ENCODE data around the gene LYSMD2. TPM values are rescaled to one million over a fixed set of nuclear protein-coding genes. Genes with fewer than 3 reads are reported as not detected.

The LYSMD2 gene
- total RNA-seq, 1 experiment from 2014 or later, result 6.0 TPM

DNA sequence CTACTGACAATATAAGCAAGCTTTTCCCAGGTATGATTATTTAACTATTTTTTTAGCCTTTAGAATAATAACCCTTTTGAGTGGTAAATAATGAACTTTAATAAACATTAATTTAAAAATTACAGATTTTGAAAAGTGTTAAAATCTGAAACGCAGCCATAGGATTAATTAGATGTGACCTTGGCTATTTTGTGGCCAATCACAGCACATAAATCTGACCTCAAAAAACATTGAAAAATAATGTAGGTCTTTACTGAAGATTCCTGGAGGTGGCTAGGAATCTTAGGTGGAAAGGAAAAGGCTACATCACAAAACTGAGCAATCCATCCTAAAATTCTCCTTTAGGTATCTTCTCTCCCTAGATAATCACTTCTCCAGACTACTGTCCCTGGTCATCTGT, 38.1 kb downstream of the LYSMD2 start:
- Histone ChIP-seq H3K36me3 (ENCODE audit: low read depth, low read length) (no peaks in the 10 kb centered on the region), H3K9me3 (ENCODE audit: low read length) (no peaks in the 10 kb centered on the region), H3K9ac (ENCODE audit: low read length) (no peak overlapping the region), H3K79me2 (ENCODE audit: low read length) (no peaks in the 10 kb centered on the region), H3K9me2 (replicated peaks; ENCODE audit: low read length) (no peaks in the 10 kb centered on the region), H3K4me3 (ENCODE audit: low read length) (no peak overlapping the region), H4K20me1 (ENCODE audit: low read length) (no peaks in the 10 kb centered on the region), H3K4me2 (ENCODE audit: low read length) (no peak overlapping the region), H3K4me1 (ENCODE audit: insufficient read depth, low read length) (no peaks in the 10 kb centered on the region), H3K27ac (ENCODE audit: low read length) (no peak overlapping the region), H3F3A (ENCODE audit: low read length, unreplicated experiment) (no peaks in the 10 kb centered on the region), H2AFZ (ENCODE audit: low read length) (no peak overlapping the region), H3K27me3 (ENCODE audit: low read length) (peaks cover 25% of the 10 kb centered on the region)
- no TSS peak for BruUV-seq (replicated peaks)
- POLR2A ChIA-PET (ENCODE audit: unreplicated experiment), result no interaction called here
- ATAC-seq (no peak), DNase-seq (no peak)
- CTCF ChIA-PET, result no interaction called here
- TF ChIP-seq EZH2phosphoT487 (IDR thresholded peaks at IDR 0.05; ENCODE audit: borderline replicate concordance, low read length) (no peak), EZH2 (IDR thresholded peaks at IDR 0.05; ENCODE audit: low read length, unreplicated experiment) (no peak)
- TF ChIP-seq, protein P1, sequence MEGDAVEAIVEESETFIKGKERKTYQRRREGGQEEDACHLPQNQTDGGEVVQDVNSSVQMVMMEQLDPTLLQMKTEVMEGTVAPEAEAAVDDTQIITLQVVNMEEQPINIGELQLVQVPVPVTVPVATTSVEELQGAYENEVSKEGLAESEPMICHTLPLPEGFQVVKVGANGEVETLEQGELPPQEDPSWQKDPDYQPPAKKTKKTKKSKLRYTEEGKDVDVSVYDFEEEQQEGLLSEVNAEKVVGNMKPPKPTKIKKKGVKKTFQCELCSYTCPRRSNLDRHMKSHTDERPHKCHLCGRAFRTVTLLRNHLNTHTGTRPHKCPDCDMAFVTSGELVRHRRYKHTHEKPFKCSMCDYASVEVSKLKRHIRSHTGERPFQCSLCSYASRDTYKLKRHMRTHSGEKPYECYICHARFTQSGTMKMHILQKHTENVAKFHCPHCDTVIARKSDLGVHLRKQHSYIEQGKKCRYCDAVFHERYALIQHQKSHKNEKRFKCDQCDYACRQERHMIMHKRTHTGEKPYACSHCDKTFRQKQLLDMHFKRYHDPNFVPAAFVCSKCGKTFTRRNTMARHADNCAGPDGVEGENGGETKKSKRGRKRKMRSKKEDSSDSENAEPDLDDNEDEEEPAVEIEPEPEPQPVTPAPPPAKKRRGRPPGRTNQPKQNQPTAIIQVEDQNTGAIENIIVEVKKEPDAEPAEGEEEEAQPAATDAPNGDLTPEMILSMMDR (conservative IDR thresholded peaks at IDR 0.05; ENCODE audit: low read depth, low read length), result no peak
- intact Hi-C loops (cut with micrococcal nuclease), result no loop called here

DNA sequence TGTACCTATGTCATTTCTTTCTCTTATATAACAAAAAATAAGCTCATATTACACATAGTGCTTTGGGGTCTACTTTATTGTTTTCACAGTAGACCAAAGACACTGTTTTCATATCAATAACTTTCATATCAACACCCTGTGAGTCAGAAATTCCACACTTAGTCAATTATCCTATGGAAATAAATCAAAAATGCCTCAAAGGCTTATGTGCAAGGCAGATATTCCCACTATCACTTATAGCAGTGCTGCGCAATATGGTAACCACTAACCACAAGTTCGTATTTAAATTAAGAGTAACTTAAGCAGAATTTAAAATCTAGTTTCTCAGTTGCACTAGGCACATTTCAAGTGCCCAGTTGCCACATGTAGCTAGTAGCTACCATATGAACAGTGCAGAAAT, 40.3 kb downstream of the LYSMD2 start:
- H3K4me1 ChIP-seq (ENCODE audit: insufficient read depth, low read length), result no peaks in the 10 kb centered on the region

DNA sequence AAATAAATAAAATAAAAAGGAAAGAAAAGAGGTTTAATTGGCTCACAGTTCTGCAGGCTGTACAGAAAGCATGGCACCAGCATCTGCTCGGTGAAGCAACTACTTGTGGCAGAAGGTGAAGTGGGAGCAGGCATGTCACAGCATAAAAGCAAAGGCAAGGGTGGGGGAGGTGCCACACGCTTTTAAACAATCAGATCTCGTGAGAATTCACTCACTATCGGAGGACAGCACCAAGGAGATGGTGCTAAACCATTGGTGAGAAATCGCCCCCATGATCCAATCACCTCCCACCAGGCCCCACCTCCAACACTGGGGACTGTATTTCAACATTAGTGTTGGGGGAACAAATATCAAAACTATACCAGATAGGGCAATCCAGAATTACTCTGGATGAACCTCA, 40.9 kb downstream of the LYSMD2 start:
- Histone ChIP-seq H3K79me2 (ENCODE audit: low read length) (no peaks in the 10 kb centered on the region), H3K4me1 (ENCODE audit: insufficient read depth, low read length) (no peaks in the 10 kb centered on the region), H3K4me2 (ENCODE audit: low read length) (no peak overlapping the region), H3K9me3 (ENCODE audit: low read length) (no peaks in the 10 kb centered on the region), H3K27me3 (ENCODE audit: low read length) (peaks cover 38% of the 10 kb centered on the region), H3K9me2 (replicated peaks; ENCODE audit: low read length) (no peaks in the 10 kb centered on the region), H3F3A (ENCODE audit: low read length, unreplicated experiment) (no peaks in the 10 kb centered on the region), H3K27ac (ENCODE audit: low read length) (no peak overlapping the region), H2AFZ (ENCODE audit: low read length) (no peak overlapping the region), H3K4me3 (ENCODE audit: low read length) (no peak overlapping the region), H4K20me1 (ENCODE audit: low read length) (no peaks in the 10 kb centered on the region), H3K36me3 (ENCODE audit: low read depth, low read length) (no peaks in the 10 kb centered on the region), H3K9ac (ENCODE audit: low read length) (no peak overlapping the region)
- POLR2A ChIA-PET (ENCODE audit: unreplicated experiment), result no interaction called here
- BruUV-seq (replicated peaks), result no TSS peak
- ATAC-seq (no peak), DNase-seq (no peak)
- CTCF ChIA-PET, result no interaction called here
- intact Hi-C loops (cut with micrococcal nuclease), result no loop called here
- TF ChIP-seq, protein P1 (conservative IDR thresholded peaks at IDR 0.05; ENCODE audit: low read depth, low read length), result no peak
- TF ChIP-seq EZH2phosphoT487 (IDR thresholded peaks at IDR 0.05; ENCODE audit: borderline replicate concordance, low read length) (no peak), EZH2 (IDR thresholded peaks at IDR 0.05; ENCODE audit: low read length, unreplicated experiment) (no peak)

More for the DNA sequence above, 40.3 kb downstream of the LYSMD2 start:
- Histone ChIP-seq H4K20me1 (ENCODE audit: low read length) (no peaks in the 10 kb centered on the region), H3K27me3 (ENCODE audit: low read length) (peaks cover 32% of the 10 kb centered on the region), H3K9ac (ENCODE audit: low read length) (no peak overlapping the region), H3K79me2 (ENCODE audit: low read length) (no peaks in the 10 kb centered on the region), H3K4me2 (ENCODE audit: low read length) (no peak overlapping the region), H3K9me2 (replicated peaks; ENCODE audit: low read length) (no peaks in the 10 kb centered on the region), H3F3A (ENCODE audit: low read length, unreplicated experiment) (no peaks in the 10 kb centered on the region), H3K4me3 (ENCODE audit: low read length) (no peak overlapping the region), H3K9me3 (ENCODE audit: low read length) (no peaks in the 10 kb centered on the region), H2AFZ (ENCODE audit: low read length) (no peak overlapping the region), H3K27ac (ENCODE audit: low read length) (no peak overlapping the region), H3K36me3 (ENCODE audit: low read depth, low read length) (no peaks in the 10 kb centered on the region)
- intact Hi-C loops (cut with micrococcal nuclease), result no loop called here
- TF ChIP-seq, protein P1 (conservative IDR thresholded peaks at IDR 0.05; ENCODE audit: low read depth, low read length), result no peak
- TF ChIP-seq EZH2phosphoT487 (IDR thresholded peaks at IDR 0.05; ENCODE audit: borderline replicate concordance, low read length) (no peak), EZH2 (IDR thresholded peaks at IDR 0.05; ENCODE audit: low read length, unreplicated experiment) (no peak)
- no TSS peak for BruUV-seq (replicated peaks)
- ChIA-PET POLR2A (ENCODE audit: unreplicated experiment) (no interaction called here), CTCF (no interaction called here)
- ATAC-seq, result no peak
- no peak for DNase-seq
